AG10803 (cell line): ENCODE data around the gene PDE8B.
"Not testable (repeated sequence)": the region's sequence is repeated elsewhere in the genome, so short reads cannot be mapped to it uniquely, and the experiment has no call there.

Experiments used
- DNase-seq: peaks from one replicate; pipeline ENCODE4 v3.0.0; 2010; ENCODE audit warnings: low read depth
- H3K4me3 ChIP-seq: 2 replicates; pipeline ENCODE4 v1.5.1; 2011; ENCODE audit warnings: mild to moderate bottlenecking, low read length, control low read depth
- TF ChIP-seq, protein P1 (sequence below): conservative IDR thresholded peaks from 2 replicates; pipeline ENCODE4 v1.5.1; 2011; ENCODE audit warnings: mild to moderate bottlenecking, low read length, control low read depth, inconsistent platforms

PDE8B gene

DNA sequence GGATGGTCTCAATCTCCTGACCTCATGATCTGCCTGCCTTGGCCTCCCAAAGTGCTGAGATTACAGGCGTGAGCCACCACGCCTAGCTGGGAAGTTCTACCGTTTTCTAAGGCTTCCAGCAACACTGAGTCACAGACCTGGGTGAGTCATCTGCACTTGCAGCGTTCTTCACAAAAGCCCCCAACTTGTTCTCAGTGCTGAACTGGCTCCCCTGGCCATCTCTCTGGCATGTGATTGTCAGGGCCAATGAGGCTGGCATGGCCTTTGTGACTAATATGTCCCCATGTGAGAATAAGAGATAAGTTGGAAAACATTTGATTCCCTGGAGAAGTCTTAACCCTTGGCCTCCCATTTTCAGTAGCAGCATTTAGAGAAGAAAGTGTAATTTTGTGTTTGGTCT, 157.3 kb downstream of the PDE8B start:
- H3K4me3 ChIP-seq, result no peak overlapping the region
- TF ChIP-seq, protein P1, sequence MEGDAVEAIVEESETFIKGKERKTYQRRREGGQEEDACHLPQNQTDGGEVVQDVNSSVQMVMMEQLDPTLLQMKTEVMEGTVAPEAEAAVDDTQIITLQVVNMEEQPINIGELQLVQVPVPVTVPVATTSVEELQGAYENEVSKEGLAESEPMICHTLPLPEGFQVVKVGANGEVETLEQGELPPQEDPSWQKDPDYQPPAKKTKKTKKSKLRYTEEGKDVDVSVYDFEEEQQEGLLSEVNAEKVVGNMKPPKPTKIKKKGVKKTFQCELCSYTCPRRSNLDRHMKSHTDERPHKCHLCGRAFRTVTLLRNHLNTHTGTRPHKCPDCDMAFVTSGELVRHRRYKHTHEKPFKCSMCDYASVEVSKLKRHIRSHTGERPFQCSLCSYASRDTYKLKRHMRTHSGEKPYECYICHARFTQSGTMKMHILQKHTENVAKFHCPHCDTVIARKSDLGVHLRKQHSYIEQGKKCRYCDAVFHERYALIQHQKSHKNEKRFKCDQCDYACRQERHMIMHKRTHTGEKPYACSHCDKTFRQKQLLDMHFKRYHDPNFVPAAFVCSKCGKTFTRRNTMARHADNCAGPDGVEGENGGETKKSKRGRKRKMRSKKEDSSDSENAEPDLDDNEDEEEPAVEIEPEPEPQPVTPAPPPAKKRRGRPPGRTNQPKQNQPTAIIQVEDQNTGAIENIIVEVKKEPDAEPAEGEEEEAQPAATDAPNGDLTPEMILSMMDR, result no peak
- no peak for DNase-seq

DNA sequence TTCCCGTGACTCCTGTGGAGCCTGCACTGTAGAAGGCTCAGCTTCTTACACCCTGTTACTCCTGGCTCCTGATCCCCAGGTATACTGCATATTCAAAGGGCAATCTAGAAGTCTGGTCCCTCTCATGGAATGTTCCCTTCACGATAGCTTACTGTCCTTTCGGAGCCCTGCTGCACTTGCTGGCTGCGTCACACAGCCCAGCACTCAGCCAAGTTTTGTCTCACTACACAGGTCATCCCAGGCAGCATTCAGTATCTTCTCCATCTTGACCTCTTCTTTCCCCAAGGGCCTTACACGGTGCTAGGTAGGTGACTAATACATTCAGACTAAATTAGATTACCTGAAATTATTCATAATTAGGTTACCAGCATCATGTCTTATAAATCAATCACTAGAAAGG, 157.9 kb downstream of the PDE8B start:
- TF ChIP-seq, protein P1, result no peak
- H3K4me3 ChIP-seq, result no peak overlapping the region
- DNase-seq, result no peak

DNA sequence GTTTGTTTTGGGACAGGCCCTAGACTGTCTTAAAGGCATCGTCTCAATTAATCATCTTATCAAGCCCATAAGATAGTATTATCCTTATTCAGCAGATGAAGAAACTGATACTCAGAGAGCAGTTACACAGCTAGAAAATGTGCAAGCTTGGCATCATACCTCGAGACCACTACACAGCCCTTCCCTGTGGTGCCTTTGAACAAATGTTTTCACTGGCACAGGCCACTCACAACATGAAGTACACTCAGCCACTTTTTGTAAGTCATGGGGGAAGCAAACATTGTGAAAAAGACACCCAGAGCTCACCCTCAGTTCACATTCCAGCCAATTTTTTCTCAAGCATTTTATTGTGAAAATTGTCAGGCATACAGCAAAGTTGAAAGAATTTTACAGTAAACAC, 159.1 kb downstream of the PDE8B start:
- no peak for DNase-seq
- TF ChIP-seq, protein P1, result no peak
- H3K4me3 ChIP-seq, result no peak overlapping the region

DNA sequence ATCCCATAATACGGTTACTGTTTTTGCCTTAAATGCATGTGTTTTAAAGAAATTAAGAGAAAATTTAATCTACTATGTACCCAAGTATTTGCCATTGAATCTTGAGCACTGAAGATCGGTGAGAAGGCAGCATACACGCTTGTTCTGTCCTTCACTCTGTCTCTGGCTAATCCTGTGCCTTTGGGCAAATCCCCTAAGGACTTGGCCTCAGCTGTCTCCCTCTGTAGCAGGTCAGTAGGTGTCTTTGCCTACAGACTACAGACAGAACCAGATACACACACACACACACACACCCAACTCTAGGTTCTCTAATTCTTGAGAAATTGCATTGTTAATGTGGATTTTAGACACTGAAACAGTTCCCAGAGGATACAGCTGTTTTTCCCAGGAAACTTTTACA, 164.2 kb downstream of the PDE8B start:
- TF ChIP-seq, protein P1, result no peak
- no peak overlapping the region for H3K4me3 ChIP-seq

DNA sequence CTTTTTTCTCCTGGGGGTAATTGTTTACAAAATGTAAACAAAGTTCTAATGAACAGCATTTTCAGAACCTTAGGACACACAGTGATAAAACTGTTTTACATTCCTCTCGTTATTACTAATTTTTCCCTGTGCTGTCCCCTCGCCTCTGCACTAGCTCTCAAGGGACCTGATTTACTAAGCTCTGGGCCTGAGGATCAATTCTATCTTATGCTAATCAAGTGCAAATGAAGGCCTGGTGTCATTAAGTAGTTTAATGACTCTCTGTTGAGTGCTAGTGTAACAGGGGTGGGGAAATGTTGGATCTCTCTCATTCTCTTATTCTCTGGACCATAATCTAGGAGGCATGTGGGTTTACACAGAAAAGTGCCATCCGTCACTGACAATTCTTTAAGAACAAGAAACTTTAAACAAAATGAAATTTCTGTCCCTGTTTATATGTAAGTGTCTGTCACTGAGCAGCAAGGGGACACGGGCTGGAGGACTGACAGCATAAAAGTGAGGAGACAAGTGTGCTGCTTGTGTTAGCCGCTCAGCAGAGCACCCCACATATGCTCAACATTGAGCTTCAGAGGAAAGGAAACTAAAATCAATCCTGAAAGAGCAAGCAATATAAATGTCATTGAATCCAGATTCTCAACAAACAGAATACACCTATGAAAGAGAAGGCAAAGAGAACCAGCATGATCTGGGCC, 166.3 kb downstream of the PDE8B start:
- no peak for DNase-seq
- TF ChIP-seq, protein P1, result no peak
- no peak overlapping the region for H3K4me3 ChIP-seq

More for the DNA sequence above, 164.2 kb downstream of the PDE8B start:
- no peak for DNase-seq

DNA sequence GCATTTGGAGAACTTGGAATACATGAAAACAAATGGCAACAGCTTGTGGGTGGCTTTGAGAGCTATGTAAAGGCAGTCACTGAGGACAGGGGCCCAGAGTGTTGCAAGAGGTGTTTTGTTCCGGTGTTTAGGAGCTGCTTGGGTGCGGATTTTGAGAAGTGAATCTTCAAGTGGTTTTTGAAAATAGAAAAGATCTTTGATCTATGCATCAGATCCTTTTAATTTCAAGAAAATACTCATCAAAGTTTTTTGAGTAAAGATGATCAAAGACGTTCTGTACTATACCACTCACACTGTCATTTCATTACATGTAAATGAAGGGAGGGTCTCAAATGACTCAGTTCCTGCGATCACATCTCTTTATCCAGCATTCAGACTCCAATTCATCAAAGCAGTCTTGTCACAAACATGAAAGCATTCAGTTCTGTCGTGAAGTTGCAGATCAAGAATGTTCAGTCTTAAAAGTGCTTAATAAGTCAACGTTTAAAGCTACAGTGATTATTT, 169.1 kb downstream of the PDE8B start:
- no peak overlapping the region for H3K4me3 ChIP-seq
- TF ChIP-seq, protein P1, result no peak
- no peak for DNase-seq

DNA sequence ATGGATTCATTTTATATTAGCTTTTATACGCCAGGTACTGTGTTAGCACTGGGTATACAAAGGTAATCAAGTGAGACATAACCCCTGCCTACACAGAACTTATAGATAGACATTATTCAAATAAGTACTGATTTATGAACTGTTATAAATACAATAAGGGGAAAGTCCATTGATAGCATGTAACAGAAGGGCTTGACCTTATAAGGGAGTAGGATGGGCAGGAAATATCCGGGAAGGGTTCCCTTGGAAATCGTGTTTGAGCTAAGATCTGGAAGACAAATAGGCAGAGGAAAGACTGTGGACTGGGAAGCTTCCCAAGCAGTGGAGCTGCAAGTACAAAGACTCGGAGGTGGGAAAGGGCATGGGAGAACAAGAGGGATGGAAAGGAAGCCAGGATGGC, 170.2 kb downstream of the PDE8B start:
- no peak for DNase-seq
- TF ChIP-seq, protein P1, result no peak
- no peak overlapping the region for H3K4me3 ChIP-seq

DNA sequence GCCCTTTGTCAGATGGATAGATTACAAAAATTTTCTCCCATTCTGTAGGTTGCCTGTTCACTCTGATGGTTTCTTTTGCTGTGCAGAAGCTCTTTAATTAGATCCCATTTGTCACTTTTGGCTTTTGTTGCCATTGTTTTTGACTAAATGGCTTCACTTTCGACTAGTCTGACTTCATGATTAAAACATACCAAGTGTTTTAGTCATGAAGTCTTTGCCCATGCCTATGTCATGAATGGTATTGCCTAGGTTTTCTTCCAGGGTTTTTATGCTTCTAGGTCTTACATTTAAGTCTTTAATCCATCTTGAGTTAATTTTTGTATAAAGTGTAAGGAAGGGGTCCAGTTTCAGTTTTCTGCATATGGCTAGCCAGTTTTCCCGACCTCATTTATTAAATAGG, 172.9 kb downstream of the PDE8B start:
- DNase-seq, result peak; percentile 12
- H3K4me3 ChIP-seq, result not testable (repeated sequence)

DNA sequence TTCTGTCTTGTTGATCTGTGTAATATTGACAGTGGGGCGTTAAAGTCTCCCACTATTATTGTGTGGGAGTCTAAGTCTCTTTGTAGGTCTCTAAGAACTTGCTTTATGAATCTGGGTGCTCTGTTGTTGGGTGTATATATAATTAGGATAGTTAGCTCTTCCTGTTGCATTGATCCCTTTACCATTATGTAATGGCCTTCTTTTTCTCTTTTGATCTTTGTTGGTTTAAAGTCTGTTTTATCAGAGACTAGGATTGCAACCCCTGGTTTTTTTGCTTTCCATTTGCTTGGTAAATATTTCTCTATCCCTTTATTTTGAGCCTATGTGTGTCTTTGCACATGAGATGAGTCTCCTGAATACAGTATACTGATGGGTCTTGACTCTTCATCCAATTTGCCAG, 175.9 kb downstream of the PDE8B start:
- H3K4me3 ChIP-seq, DNase-seq: not testable (repeated sequence)
